ENCODE data around the gene POLD4.

The POLD4 gene

DNA sequence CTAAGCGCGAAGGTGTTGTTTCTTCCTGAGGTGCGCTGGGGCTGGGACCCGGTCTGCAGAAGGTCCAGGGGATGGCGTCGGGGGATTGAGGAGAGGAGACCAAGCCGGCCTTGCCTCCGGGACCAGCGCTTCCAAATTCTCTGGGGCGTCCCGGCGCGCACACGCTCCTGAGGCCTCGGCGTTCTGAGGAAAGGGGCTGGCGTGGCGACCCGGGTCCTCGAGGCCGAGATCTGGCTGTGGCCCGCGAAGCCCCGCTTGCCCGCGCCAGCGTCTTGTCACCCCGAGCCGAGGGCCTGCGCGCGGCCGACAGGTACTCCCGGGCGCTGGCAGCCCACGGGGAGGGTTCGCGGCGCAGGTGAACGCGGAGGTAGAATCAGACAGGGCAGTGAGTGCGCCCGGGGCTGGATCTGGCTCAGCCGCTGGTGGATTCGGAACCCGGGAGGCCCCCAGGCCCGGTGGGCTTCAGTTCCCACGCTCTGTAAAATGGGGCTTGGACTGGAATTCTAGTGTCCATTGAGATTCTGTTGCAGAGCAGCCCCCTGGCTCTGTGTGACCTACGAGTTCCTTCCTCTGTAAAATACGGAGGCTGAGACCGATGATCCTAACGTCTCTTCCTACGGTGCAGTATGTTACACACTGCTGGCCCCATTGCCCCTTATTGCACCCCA lies 35.3 kb downstream of the POLD4 start:
- H3K4me3 Mint-ChIP-seq, result peak overlapping the region; percentile 97
- no peaks in the 10 kb centered on the region for H3K9me3 Mint-ChIP-seq
- CTCF ChIA-PET, result interaction anchor here (0.7 to 10.7 kb wide), 19 partner anchors 15 to 245 kb away, joined by 3 to 117 read pairs (median 5); partner anchors contain the start of genes ANKRD13D, GRK2, KDM2A and POLD4
- peak overlapping the region; percentile 98 for H3K27ac Mint-ChIP-seq
- peaks cover 41% of the 10 kb centered on the region for H3K4me1 Mint-ChIP-seq
- no peak for DNase-seq
- peaks cover 1% of the 10 kb centered on the region for H3K36me3 Mint-ChIP-seq
- H3K27me3 Mint-ChIP-seq, result peaks cover 21% of the 10 kb centered on the region

DNA sequence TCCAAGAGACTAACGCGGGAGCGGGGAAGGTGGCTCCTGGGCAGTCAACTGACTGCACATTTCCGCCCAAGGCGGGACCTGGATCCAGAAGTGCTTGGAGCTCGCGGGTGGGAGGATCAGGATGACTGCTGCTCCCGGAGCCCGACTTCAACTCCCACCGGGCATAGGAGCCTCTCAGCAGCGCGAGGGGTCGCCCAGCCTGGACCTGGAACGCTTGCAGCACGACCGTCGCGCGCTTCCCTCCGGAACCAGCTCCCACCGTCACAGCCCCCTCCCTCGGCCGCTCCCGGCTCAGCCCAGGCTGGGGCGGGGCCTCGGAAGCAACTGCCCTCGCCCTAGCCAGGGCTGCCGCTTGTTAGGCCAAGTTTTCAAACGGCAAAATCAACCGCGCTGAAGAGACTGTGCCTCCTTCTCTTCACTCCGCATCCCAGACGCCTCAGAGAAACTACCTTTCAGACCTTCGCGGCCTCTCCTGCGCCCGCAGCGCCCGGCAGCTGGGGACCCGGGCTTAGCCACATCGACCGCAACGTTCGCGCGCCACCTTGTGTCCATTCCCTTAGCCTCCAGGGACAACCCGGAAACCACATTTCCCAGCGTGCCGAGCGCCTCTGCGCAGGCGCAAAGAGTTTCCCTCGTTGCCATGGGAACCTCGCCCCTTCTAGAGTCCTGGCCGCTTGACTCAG lies 36.0 kb downstream of the POLD4 start:
- no peaks in the 10 kb centered on the region for H3K9me3 Mint-ChIP-seq
- H3K4me3 Mint-ChIP-seq, result peak overlapping the region; percentile 97
- CTCF ChIA-PET, result interaction anchor here (0.6 to 10.7 kb wide), 22 partner anchors 15 to 244 kb away, joined by 3 to 117 read pairs (median 4); partner anchors contain the start of genes ANKRD13D, GRK2, KDM2A and POLD4
- H3K27ac Mint-ChIP-seq, result peak overlapping the region; percentile 98
- peaks cover 1% of the 10 kb centered on the region for H3K36me3 Mint-ChIP-seq
- peak; percentile 98 for DNase-seq
- peaks cover 21% of the 10 kb centered on the region for H3K27me3 Mint-ChIP-seq
- H3K4me1 Mint-ChIP-seq, result peaks cover 48% of the 10 kb centered on the region

DNA sequence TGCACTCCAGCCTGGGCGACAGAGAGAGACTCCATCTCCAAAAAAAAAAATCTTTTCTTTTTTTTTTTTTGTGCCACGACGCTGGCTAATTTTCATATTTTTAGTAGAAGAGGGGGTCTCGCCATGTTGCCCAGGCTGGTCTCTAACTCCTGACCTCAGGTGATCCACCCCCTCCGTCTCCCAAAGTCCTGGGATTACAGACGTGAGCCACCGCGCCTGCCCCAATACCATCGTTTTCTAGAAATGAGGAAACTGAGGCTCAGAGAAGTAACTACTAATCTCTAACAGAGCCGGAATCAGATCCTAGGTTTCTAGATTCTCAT lies 36.5 kb downstream of the POLD4 start:
- DNase-seq, result no peak
- Mint-ChIP-seq H3K27me3 (peaks cover 21% of the 10 kb centered on the region), H3K36me3 (peaks cover 1% of the 10 kb centered on the region), H3K4me1 (peaks cover 53% of the 10 kb centered on the region), H3K9me3 (no peaks in the 10 kb centered on the region), H3K27ac (peak overlapping the region; percentile 98), H3K4me3 (peak overlapping the region; percentile 97)
- CTCF ChIA-PET, result interaction anchor here (0.6 to 10.7 kb wide), 20 partner anchors 14 to 243 kb away, joined by 3 to 117 read pairs (median 5); partner anchors contain the start of genes ANKRD13D, GRK2, KDM2A and POLD4

DNA sequence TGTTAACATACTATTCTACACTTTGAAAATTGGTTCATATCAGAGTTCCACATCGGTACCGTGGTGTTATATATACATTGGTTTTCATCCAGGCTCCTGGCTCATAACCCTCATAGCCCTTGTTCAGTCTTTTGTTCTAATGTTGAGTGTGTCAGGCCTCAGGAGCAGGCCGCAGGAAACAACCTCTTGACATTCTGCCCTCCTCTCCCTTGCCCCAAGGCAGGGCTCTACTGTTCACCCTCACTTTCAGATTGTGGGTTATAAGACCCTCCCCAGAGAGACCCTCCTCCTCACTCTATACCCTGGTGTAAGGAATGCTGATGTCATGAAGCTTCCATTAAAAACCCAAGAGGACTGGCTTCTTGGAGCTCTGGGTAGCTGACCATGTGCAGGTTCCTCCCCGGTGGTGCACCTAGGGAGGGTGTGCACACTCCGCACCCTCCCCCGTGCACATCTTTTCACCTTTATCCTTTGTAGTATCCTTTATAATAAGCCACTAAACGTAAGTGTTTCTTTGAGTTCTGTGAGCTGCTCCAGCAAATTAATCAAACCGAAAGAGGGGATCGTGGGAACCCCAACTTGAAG lies 37.9 kb downstream of the POLD4 start:
- peaks cover 62% of the 10 kb centered on the region for H3K4me1 Mint-ChIP-seq
- H3K9me3 Mint-ChIP-seq, result no peaks in the 10 kb centered on the region
- CTCF ChIA-PET, result interaction anchor here (0.9 to 10.7 kb wide), 6 partner anchors 27 to 62 kb away, joined by 3 to 117 read pairs (median 8); partner anchors contain the start of gene ANKRD13D
- H3K27ac Mint-ChIP-seq, result no peak overlapping the region
- no peak for DNase-seq
- peak overlapping the region; percentile 54 for H3K4me3 Mint-ChIP-seq
- H3K36me3 Mint-ChIP-seq, result peaks cover 1% of the 10 kb centered on the region
- peaks cover 12% of the 10 kb centered on the region for H3K27me3 Mint-ChIP-seq

DNA sequence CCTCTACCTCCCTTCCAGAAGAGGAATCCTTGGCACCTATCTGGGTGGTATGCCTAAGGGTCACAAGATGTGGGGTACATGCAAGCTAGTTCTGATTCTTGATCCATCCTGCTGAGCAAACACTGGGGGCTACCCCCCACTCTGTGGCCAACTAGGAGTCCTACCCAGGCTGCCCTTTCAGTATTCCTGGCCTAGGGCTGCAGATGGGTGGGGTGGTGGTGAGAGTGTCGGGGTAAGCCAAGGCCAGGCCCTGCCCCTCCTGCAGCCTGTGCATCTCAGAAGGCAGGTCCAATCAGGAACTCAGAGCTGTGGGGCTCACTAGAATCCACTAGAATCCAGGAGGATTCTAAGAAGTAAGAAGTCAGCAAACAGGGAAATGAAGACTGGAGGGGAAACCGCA lies 39.1 kb downstream of the POLD4 start:
- no peak overlapping the region for H3K27ac Mint-ChIP-seq
- CTCF ChIA-PET, result interaction anchor here (1.1 to 10.7 kb wide), 4 partner anchors 37 to 68 kb away, joined by 3 to 117 read pairs (median 8); no protein-coding TSS in a partner anchor

DNA sequence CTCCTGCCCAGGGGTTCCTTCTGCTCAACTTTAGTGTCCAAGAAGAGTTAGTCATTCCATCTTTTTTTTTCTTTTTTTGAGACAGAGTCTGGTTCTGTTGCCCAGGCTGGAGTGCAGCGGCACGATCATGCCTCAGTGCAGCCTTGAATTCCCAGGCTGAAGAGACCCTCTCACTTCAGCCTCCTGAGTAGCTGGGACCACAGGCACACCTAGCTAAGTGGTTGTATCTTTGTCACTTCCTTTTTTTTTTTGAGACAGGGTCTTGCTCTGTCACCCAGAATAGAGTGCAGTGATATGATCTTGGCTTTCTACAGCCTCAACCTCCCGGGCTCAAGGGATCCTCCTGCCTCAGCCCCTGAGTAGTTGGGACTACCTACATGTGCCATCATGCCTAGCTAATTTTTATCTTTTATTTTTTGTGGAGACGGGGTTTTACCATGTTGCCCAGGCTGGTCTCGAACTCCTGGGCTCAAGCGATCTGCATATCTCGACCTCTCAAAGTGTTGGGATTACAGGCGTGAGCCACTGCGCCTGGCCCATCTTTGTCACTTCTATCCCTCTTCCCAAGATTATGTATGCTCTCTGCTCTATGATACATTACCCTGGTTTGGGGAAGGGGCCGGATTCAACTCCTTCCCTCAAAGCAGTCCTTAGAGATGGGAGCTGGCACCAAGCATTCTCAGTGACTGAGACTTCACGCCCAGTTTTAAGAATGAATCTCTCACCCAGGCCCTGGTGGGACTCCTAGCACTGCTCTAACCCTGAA lies 40.0 kb downstream of the POLD4 start:
- H3K27ac Mint-ChIP-seq, result peak overlapping the region; percentile 87
- H3K4me1 Mint-ChIP-seq, result peaks cover 57% of the 10 kb centered on the region
- CTCF ChIA-PET, result interaction anchor here (0.6 to 10.7 kb wide), 5 partner anchors 8 to 69 kb away, joined by 3 to 117 read pairs (median 4); no protein-coding TSS in a partner anchor
- H3K9me3 Mint-ChIP-seq, result no peaks in the 10 kb centered on the region
- peaks cover 3% of the 10 kb centered on the region for H3K36me3 Mint-ChIP-seq
- H3K4me3 Mint-ChIP-seq, result no peak overlapping the region
- H3K27me3 Mint-ChIP-seq, result peaks cover 9% of the 10 kb centered on the region
- no peak for DNase-seq

More for the DNA sequence above, 39.1 kb downstream of the POLD4 start:
- Mint-ChIP-seq H3K4me1 (peaks cover 62% of the 10 kb centered on the region), H3K36me3 (peaks cover 3% of the 10 kb centered on the region), H3K9me3 (no peaks in the 10 kb centered on the region), H3K4me3 (no peak overlapping the region), H3K27me3 (peaks cover 12% of the 10 kb centered on the region)
- DNase-seq, result no peak

DNA sequence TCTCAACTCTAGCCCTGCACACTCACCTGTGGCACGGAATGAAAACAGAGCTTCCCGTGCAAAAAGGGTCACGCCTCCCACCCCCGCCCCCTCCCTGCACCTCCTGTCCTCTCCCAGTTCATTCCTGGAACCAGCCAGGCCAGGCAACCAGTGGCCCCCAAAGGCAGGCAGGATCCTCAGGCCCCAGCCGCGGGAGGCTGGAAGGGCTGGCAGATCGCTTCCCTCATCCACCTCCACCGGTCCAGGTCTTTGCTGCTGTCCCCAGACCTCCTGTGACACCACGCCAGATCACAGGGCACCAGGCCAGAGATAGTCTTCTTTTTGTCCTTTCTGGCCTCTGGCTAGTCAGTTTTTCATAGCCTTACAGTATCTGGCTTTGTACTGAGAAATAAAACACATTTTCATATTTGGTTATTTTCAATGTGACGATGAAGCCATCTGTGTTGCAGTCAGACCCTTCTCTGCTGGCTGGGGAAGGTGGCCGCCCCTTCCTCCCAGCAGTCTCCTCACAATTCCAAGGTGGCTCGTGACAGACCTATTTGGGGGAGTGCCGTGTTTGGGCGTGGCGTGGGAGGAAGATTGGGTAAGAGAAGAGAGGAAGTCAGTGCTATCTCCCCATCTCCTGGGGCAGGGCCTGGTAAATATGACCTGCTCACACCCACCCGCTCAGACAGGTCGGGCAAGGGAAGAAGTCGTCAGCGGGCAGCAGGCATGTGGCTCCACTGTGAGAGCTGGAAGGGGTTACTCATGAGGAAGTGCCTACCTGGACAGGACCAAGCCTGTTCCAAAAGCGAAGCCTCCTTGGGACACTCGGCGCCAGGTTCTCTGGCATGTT lies 40.9 kb downstream of the POLD4 start:
- peak; percentile 61 for DNase-seq
- CTCF ChIA-PET, result interaction anchor here (0.6 to 10.7 kb wide), 4 partner anchors 8 to 59 kb away, joined by 3 to 117 read pairs (median 8); no protein-coding TSS in a partner anchor
- no peaks in the 10 kb centered on the region for H3K9me3 Mint-ChIP-seq

DNA sequence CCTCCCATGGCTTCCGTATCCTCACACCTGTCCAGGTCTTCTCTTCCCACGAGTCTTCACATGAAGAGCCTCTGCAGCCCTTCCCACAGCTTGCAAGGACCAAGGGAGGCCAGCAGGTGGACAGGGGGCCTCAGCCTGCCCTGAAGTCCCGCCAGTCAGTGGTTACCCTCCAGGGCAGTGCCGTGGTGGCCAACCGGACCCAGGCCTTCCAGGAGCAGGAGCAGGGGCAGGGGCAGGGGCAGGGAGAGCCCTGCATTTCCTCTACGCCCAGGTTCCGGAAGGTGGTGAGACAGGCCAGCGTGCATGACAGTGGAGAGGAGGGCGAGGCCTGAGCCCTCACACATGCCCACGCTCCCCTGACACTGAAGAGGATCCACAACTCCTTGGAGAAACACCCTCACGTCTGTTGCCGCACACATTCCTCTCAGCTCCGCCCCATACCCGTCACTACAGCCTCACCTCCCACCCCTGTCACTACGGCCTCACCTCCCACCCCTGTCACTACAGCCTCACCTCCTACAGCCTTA lies 41.7 kb downstream of the POLD4 start:
- no peak for DNase-seq
- H3K4me3 Mint-ChIP-seq, result no peak overlapping the region
- peak overlapping the region; percentile 87 for H3K27ac Mint-ChIP-seq
- H3K4me1 Mint-ChIP-seq, result peaks cover 48% of the 10 kb centered on the region
- H3K9me3 Mint-ChIP-seq, result no peaks in the 10 kb centered on the region
- peaks cover 2% of the 10 kb centered on the region for H3K36me3 Mint-ChIP-seq
- H3K27me3 Mint-ChIP-seq, result no peaks in the 10 kb centered on the region
- CTCF ChIA-PET, result no interaction called here

More for the DNA sequence above, 40.9 kb downstream of the POLD4 start:
- Mint-ChIP-seq H3K4me3 (peak overlapping the region; percentile 42), H3K36me3 (peaks cover 2% of the 10 kb centered on the region), H3K27ac (peak overlapping the region; percentile 87), H3K27me3 (peaks cover 2% of the 10 kb centered on the region), H3K4me1 (peaks cover 51% of the 10 kb centered on the region)

DNA sequence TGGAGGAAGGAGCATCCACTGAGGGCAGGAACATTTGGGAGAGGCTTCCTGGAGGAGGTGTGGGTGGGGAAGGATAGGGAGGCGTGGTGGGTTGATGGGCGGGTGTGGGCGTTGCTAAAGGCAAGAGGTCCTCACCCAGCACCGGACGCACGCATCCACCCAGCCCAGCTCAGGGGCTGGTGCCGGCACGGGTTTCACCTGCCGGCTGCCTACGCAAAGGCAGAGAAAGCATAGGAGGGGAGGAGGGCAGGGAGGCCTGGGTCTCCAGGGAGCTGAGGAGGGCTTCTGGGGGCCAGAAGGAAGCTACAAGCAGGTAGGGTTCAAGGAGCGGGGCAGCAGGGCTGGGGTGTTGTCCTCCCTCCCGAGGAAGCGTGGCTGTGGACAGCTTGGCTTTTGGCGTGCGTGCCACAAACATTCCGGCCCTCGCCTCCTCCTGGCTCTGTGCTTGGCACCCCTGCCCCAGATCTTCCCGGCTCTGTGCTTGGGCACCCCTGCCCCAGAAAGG lies 42.2 kb downstream of the POLD4 start:
- Mint-ChIP-seq H3K4me3 (no peak overlapping the region), H3K36me3 (peaks cover 2% of the 10 kb centered on the region), H3K27me3 (no peaks in the 10 kb centered on the region), H3K9me3 (no peaks in the 10 kb centered on the region), H3K27ac (peak overlapping the region; percentile 56), H3K4me1 (peaks cover 46% of the 10 kb centered on the region)
- DNase-seq, result no peak
- CTCF ChIA-PET, result interaction anchor here (1.0 kb wide), 1 partner anchor 22 kb away, joined by 3 read pairs; the partner anchor contains the start of gene ANKRD13D

DNA sequence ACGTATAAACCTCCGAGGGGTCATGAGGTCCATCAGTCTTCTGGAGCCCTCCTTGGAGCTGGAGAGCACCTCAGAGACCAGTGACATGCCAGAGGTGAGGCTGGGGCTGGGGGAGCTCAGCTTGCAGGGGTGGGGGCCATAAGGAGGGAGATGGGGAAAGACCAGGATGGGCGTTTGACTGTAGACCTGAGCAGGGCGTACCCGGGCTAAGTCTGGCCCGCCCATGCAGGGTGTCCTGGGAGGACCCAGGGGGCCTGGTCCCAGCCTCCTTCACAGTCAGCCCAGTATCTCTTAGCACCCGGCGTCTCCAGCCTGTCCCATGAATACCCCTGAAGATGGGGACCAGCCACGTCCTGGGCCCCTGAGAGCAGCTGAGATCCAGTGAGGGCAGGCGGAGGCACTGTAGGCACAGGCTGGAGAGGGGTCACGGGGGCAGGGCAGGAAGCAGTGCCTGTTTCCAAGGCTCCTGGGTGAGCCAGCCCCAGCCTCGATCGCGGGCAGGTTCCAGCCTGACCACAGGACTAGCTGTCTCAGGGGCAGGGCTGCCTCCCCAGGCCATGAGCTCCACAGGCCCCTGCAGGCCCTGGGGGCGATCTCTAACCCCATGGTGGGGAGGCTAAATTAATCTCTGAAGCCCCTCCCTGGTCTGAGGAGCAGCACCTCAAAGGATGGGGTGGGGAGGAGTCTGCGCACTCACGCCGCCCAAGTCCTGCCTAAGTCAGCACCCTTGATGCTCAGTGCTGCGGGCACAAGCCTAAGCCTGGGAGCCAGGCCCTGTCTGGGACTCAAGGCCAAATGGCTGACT lies 42.9 kb downstream of the POLD4 start:
- Mint-ChIP-seq H3K4me3 (no peak overlapping the region), H3K27me3 (no peaks in the 10 kb centered on the region), H3K4me1 (peaks cover 44% of the 10 kb centered on the region), H3K9me3 (no peaks in the 10 kb centered on the region), H3K36me3 (peaks cover 2% of the 10 kb centered on the region), H3K27ac (no peak overlapping the region)
- no peak for DNase-seq
- CTCF ChIA-PET, result interaction anchor here (1.0 to 2.2 kb wide), 2 partner anchors 21 to 49 kb away, joined by 3 to 5 read pairs; partner anchors contain the start of gene ANKRD13D

DNA sequence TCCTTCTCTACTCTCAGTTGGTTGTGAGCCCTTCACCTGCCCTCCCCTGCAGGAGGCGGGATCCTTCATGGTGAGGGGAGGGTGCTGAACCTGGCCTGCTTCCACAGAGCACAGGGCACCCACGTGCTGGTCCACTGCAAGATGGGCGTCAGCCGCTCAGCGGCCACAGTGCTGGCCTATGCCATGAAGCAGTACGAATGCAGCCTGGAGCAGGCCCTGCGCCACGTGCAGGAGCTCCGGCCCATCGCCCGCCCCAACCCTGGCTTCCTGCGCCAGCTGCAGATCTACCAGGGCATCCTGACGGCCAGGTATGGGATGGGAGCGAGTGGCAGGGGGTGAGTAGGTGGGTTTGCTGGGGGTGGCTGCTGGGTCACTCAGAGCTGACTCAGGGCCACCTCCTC lies 43.7 kb downstream of the POLD4 start:
- peaks cover 2% of the 10 kb centered on the region for H3K36me3 Mint-ChIP-seq
- no peaks in the 10 kb centered on the region for H3K9me3 Mint-ChIP-seq
- H3K27me3 Mint-ChIP-seq, result peaks cover 3% of the 10 kb centered on the region
- peaks cover 42% of the 10 kb centered on the region for H3K4me1 Mint-ChIP-seq
- DNase-seq, result no peak
- no peak overlapping the region for H3K4me3 Mint-ChIP-seq
- H3K27ac Mint-ChIP-seq, result no peak overlapping the region
- CTCF ChIA-PET, result interaction anchor here (2.2 kb wide), 1 partner anchor 48 kb away, joined by 5 read pairs; no protein-coding TSS in a partner anchor

DNA sequence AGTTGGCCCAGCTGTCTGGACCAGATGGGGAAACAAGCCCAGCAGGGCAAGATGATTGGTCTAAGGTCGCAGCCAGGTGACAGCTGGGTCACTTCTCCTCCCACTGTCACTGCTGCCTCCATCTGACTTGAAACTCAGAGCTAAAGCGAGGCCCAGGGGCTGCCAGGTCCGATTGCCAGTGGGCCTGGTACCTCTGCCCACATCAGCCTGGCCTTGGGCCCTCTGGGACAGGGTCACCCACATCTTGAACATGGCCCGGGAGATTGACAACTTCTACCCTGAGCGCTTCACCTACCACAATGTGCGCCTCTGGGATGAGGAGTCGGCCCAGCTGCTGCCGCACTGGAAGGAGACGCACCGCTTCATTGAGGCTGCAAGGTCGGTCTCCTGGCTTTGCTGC lies 44.2 kb downstream of the POLD4 start:
- no peak overlapping the region for H3K27ac Mint-ChIP-seq
- CTCF ChIA-PET, result interaction anchor here (1.0 to 2.2 kb wide), 2 partner anchors 47 to 56 kb away, joined by 3 to 5 read pairs; no protein-coding TSS in a partner anchor
- H3K27me3 Mint-ChIP-seq, result peaks cover 8% of the 10 kb centered on the region
- H3K9me3 Mint-ChIP-seq, result no peaks in the 10 kb centered on the region
- no peak overlapping the region for H3K4me3 Mint-ChIP-seq
- H3K4me1 Mint-ChIP-seq, result peaks cover 38% of the 10 kb centered on the region
- DNase-seq, result no peak
- H3K36me3 Mint-ChIP-seq, result peaks cover 2% of the 10 kb centered on the region
